DMS 273 treated with DMSO at 0.1 percent for 48 hours (cell line): ENCODE results near the gene CHD5.

Source experiments
- DNase-seq: peaks from one replicate; lab custom pipeline; 2025; lab: John Stamatoyannopoulos, UW

The CHD5 gene

GRCh38 chr1:6152181-6152580 is 27.9 kb downstream of the CHD5 start:
- DNase-seq: no peak

DNA sequence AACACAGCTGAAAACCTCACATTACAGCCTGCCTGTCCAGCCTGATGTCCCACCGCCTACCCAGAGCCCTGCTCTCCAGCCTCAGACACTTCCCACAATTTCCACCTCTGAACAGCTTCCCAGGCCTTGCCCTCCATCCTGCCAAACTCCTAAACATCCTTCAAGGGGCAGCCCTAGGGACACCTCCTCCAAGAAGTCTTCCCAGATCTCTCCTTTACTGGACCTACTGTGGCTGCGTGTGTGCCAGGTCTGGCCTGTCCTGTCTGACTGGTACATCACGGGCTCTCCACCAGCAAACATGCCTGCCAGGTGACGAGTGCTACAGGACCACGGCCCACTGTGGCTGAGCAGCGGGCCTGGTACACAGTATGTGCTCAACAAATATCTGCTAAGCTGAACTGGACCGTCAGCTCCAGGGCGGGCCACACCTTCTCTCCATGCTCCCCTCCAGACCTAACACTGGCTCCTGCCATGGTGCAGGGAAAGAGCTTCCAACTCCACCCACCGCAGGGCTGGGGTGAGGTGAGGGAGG is 28.8 kb downstream of the CHD5 start:
- no peak for DNase-seq

DNA sequence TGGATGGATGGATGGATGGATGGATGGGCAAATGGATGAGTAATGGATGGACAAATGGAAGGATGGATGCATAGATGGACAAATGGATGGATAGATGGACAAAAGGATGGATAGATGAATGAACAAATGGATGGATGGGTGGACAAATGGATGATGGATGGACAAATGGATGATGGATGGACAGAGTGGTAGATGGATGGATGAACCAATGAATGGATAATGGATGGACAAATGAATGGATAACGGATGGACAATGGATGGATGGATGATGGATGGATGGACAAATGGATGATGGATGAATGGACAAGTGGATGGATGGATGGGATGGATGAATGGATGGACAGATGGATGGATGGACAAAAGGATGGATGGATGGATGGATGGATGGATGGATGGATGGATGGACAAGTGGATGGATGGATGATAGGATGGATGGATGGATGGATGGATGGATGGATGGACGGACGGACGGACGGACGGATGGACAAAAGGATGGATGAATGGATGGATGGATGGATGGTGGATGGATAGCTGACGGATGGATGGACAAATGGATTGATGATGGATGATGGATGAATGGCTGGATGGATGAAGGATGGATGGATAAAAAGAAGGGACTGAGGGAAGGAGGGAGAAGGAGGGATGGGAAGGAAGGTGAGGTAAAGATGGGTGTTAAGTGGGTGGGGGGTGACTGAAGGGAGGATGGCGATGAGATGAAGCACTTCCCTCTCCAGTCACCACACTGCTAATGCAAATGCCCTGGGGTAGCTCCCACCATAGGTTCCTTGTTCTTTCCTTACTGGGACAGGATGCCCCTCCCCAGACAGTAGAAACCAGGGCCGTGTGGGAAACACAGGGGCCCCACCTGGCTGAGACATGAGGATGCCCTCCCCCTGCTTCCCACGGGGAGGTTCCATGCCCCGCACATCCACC is 29.8 kb downstream of the CHD5 start:
- no peak for DNase-seq

DNA sequence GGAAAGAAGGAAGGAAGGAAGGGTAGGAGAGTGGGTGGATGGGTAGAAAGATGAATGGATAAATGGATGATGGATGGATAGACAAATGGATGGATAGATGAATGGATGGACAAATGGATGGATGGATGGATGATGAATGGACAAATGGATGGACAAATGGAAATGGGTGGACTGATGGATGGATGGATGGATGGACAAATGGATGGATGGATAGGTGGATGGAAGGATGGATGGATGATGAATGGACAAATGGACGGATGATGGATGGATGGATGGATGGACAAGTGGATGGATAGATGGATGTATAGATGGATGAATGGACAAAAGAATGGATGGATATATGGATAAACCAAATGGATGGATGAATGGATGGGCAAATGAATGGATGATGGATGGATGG is 30.5 kb downstream of the CHD5 start:
- DNase-seq: no peak

DNA sequence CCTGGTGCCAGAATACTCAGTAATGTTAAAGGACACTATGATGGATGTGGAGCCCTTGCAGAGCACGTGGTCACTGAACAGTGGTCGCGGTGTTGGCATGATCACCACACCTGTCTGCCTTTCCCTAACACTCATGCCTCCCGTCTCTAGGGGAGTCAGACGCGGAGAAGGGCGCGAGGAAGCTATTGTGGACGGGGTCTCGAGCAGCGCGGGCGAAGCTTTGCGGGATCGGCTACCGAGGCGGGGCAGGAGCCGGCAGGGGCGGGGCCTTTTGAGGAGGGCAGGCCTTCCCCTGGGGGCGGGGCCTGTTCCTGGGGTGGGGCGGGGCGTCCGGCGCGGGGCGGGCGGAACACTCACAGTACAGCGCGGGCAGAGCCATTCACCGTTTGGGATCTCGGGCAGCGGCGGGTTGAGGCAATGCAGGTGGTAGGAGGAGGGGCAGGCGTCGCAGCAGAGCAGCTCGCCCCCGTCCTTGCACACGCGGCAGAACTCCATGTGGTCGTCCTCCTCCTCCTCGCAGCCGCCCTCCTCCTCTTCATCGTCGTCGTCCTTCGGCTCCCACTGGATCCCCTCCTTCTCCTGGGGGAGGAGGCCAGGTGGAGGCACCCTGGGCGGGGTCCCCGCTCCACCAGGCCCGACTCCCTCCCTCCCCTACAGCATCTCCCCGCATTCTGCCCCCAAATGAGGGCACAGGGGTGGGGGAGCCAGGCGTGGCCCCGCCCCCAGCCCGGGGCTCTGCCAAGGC is 31.5 kb downstream of the CHD5 start:
- DNase-seq: no peak

DNA sequence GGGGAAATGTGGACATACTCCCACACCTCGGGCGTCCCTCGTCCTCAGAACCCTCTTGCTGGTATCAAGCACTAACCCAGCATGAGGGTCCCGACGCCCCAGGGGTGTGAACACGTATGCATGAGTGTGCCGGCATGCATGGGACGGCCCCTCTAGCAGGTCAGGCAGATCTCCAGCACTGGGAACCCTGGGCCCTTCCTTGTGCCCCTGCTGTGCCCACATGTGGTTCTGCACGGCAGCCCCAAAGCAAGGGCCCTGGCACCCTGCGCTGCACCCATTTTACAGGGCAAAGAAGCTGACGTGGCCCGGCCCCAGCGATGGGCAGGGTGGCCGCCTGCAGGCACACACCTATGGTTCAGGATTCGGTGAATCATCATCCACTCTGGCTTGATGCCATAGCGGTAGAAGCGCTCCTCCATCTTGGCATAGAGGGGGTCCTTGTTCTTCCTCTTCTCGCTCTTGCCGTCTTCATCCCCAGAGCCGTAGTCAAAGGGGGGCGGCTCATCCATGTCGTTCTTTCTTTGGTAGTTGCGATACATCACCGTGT is 34.2 kb downstream of the CHD5 start:
- no peak for DNase-seq

- DNase-seq: no peak
Observed at GRCh38 chr1:6145396-6145750, 34.7 kb downstream of the CHD5 start.

- DNase-seq: no peak
Observed at GRCh38 chr1:6144647-6145395, 35.3 kb downstream of the CHD5 start.

- DNase-seq: no peak
Observed at GRCh38 chr1:6144175-6144574, 35.9 kb downstream of the CHD5 start.

DNA sequence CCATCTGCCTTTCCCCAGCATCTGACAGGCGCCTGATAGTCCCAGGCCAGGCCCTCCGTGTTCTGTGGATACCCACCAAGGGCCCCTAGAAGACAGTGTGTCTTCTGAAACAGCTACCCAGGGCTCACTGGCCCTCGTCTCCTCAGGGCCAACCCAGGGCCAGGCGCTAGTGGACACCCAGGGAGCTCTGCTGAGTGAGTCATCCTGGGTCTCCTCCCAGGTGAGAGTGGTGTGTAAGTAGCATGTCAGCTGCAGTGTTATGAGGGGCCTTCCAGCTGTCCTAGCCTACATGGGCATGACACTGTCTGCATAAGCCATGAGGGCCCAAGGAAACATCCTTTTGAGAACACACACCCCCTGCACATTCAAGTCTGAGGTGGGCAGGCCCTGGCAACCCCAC is 36.7 kb downstream of the CHD5 start:
- no peak for DNase-seq

GRCh38 chr1:6142734-6143133 is 37.4 kb downstream of the CHD5 start:
- DNase-seq: no peak

- DNase-seq: no peak
Observed at GRCh38 chr1:6142036-6142621, 38.0 kb downstream of the CHD5 start.

DNA sequence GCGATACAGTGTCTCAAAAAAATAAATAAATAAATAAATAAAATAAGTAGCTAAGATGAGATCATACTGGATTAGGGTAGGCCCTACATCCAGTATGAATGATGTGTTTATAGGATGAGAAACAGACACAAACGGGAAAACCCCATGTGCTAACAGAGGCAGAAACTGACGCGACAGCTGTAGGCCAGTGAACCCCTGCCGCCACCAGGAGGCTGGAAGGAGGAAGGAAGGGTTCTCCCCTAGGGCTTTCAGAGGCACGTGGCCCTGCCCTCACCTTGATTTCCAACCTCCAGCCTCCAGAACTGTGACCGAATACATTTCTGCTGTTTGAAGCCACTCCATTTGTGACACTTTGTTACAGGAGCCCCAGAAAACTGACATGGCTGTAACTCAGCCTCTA is 38.5 kb downstream of the CHD5 start:
- peak; percentile 12 for DNase-seq

DNA sequence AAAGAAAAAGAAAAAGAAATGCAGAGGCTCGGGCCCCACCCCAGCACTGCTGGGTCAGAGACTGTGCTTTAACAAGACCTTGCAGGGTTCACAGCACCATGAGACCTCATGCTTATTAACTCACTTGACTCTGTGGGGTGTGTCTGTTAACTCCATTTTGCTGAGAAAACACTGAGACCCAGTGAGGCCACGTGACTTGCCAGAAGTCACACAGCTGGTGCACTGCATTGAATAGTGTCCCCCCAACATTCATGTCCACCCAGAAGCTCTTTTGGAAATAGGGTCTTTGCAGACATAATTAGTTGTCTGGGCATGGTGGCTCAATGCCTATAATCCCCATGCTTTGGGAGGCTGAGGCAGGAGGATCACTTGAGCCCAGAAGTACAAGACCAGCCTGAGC is 39.7 kb downstream of the CHD5 start:
- no peak for DNase-seq

DNA sequence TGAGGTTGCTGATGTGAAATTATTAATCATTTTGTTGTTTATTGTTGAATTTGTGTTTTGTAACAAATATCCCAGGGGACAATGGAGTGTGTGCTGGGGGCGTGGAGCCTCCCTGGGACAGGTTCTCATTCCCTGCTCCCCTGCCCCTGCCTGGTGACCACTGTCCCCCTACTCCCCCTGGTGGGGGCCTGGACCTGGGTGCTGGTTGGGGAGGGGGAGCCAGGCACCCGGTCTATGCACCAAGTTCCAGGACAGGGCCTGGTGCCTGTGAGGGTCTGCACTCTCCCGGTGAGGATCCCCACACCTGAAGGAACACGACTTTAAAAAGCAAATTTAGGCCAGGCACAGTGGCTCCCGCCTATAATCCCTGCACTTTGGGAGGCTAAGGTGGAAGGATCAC is 42.4 kb downstream of the CHD5 start:
- no peak for DNase-seq

DNA sequence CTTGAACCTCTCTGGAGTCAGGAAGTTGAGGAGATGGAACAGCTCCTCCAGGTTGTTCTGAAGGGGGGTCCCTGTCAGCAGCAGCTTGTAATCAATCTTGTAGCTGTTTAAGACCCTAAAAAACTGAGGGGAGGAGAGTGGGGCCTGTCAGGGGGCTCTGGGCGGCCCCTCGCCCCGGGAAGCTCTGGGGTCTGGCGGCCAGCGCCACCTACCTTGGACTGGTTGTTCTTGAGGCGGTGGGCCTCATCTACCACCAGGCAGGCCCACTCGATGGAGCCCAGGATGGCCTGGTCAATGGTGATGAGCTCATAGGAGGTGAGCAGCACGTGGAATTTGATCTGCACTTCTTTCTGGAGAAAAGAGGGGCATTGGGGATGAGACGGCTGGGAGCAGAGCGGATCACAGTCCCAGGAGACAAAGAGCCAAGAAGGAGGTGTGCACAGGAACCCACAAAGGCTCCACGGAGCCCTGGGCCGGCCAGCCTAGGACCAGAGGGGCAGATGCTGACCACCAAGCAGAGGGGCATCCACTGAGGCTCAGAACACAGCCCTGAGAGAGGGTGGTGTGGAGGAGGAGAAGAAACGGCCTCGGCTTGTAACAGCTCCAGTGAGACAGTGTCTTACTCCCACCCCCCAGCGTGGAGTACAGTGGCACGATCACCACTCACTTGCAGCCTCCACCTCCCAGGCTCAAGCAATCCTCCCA is 43.5 kb downstream of the CHD5 start:
- DNase-seq: no peak

DNA sequence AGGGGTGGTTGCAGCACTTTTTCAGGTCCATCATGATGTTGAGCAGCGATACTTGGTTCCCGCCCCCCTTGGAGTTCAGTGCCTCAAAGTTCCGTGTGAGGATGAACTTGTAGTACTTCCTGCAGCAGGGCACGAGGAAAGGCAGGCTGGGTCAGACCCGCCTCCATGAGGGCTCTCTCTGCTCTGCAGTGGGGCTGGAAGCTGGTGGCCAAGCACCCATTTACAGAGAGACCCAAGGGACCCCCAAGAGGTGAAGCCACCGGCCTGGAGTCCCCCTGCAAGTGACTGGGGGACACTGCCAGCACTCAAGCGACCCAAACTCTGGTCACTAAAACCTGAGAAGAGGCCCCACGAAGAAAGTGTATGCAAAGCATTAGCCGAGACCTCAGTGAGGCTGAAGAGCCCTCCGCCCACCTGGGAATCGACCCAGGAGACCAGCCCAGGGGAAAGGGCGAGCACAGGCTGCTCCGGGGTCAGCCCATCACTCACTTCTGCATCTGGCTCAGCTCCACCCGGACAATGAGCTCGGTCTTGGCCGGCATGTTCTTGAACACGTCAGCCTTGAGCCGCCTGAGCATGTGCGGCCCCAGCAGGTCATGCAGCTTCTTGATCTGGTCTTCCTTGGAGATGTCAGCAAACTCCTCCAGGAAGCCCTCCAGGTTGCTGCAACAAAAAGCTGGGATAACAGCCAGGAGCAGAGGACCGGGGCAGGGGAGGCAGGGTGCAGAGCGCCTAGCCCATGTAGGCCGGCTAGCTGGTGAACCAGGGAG is 45.2 kb downstream of the CHD5 start:
- DNase-seq: no peak

DNA sequence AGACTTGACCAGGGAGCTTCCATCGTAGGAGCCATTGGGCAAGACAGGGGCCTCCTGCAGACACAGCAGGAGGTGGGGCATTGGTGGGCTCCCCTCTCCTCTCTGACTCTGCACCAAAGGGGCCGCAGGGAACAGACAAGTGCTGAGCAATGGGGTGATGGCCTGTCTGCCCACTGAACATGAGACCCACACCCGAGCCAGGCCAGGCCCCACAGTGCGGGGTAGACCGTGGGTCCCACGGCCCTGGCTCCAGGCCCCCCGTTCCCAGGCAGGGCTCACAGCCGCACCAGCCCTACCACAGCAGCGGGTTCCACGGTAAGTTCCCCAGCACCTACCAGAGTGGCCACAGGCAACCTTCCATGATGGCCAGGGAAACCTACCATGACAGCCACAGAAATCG is 45.9 kb downstream of the CHD5 start:
- no peak for DNase-seq

GRCh38 chr1:6133146-6133895 is 46.8 kb downstream of the CHD5 start:
- no peak for DNase-seq

GRCh38 chr1:6131561-6131960 is 48.6 kb downstream of the CHD5 start:
- no peak for DNase-seq
